Measurements from ENCODE around the gene LENEP. TPM values are rescaled to one million over a fixed set of nuclear protein-coding genes. Genes with fewer than 3 reads are reported as not detected.

The LENEP gene
- total and polyA plus RNA-seq, 8 donors = 0.29 TPM; not detected in 7

GRCh38 chr1:155013632-155014031 is 20.2 kb downstream of the LENEP start:
- H3K4me1 ChIP-seq = peaks cover 10 to 23% (median 21%) of the 10 kb centered on the region in 3 donors
- no peak overlapping the region for H3K4me3 ChIP-seq
- no peaks in the 10 kb centered on the region for H3K9me3 ChIP-seq
- WGBS, 2 donors = 45 to 47% methylated on average over 8 of the region's 8 CpGs
- FAIRE-seq = no peak
- intact Hi-C loops (cut with DNase I) = loop anchor here in 2 of 3 donors (10.0 kb wide), 1 partner anchor 49 kb away; the partner anchor contains the start of gene PYGO2 (in 2 of the 2)
- H3K36me3 ChIP-seq = peaks cover 0 to 24% (median 9%) of the 10 kb centered on the region in 3 donors
- no peak for ATAC-seq
- TF ChIP-seq, protein P1, sequence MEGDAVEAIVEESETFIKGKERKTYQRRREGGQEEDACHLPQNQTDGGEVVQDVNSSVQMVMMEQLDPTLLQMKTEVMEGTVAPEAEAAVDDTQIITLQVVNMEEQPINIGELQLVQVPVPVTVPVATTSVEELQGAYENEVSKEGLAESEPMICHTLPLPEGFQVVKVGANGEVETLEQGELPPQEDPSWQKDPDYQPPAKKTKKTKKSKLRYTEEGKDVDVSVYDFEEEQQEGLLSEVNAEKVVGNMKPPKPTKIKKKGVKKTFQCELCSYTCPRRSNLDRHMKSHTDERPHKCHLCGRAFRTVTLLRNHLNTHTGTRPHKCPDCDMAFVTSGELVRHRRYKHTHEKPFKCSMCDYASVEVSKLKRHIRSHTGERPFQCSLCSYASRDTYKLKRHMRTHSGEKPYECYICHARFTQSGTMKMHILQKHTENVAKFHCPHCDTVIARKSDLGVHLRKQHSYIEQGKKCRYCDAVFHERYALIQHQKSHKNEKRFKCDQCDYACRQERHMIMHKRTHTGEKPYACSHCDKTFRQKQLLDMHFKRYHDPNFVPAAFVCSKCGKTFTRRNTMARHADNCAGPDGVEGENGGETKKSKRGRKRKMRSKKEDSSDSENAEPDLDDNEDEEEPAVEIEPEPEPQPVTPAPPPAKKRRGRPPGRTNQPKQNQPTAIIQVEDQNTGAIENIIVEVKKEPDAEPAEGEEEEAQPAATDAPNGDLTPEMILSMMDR (IDR thresholded peaks at IDR 0.05) = no peak
- no peak overlapping the region for H3K27ac ChIP-seq
- no peak for DNase-seq
- no peaks in the 10 kb centered on the region for H3K27me3 ChIP-seq

- Histone ChIP-seq H3K36me3 (peaks cover 0 to 24% (median 9%) of the 10 kb centered on the region in 3 donors), H3K27ac (no peak overlapping the region), H3K4me3 (no peak overlapping the region), H3K9me3 (no peaks in the 10 kb centered on the region), H3K4me1 (peaks cover 10 to 20% (median 18%) of the 10 kb centered on the region in 3 donors), H3K27me3 (no peaks in the 10 kb centered on the region)
- TF ChIP-seq, protein P1 (IDR thresholded peaks at IDR 0.05) = no peak
- FAIRE-seq (no peak), DNase-seq (peak in 1 of 6 donors; percentile 66), ATAC-seq (no peak)
- intact Hi-C loops (cut with DNase I) = loop anchor here in 2 of 3 donors (10.0 kb wide), 1 partner anchor 50 kb away; the partner anchor contains the start of gene PYGO2 (in 2 of the 2)
- WGBS, 2 donors = 90% methylated on average over 29 to 31 of the region's 31 CpGs
Observed at GRCh38 chr1:155014709-155015508, 21.5 kb downstream of the LENEP start.

DNA sequence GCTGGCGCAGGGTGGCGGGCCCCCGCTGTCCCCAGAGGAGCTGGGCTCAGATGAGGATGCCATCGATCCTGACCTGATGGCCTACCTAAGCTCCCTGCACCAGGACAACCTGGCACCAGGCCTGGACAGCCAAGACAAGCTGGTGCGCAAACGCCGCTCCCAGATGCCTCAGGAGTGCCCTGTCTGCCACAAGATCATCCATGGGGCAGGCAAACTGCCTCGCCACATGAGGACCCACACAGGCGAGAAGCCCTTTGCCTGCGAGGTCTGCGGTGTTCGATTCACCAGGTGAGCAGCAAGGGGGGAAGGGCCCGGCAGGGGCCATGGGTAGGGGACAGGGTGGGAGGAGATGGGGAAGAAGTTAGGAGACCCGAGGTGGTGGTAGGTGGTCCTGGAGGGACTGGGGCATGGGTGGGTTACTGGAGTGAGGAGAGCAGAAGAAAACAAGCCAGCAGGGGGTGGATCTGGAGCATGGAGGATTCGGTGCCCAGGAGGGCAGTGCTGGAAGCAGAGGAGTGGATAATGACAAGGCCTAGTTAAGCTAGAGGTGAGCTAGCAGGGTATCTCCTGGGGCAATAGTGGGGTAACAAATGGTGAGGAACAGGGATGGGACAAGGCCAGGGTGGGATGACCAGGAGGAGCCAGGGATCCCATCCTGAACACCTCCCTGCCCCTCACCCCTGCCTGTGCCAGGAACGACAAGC is 22.3 kb downstream of the LENEP start:
- DNase-seq (peak in 1 of 6 donors; percentile 70), ATAC-seq (no peak), FAIRE-seq (no peak)
- TF ChIP-seq, protein P1 (IDR thresholded peaks at IDR 0.05) = no peak
- peaks cover 0 to 24% (median 9%) of the 10 kb centered on the region in 3 donors for H3K36me3 ChIP-seq
- intact Hi-C loops (cut with DNase I) = loop anchor here in 2 of 3 donors (10.0 kb wide), 1 partner anchor 51 kb away; the partner anchor contains the start of gene PYGO2 (in 2 of the 2)
- WGBS, 2 donors = 83 to 87% methylated on average over 16 of the region's 16 CpGs
- no peaks in the 10 kb centered on the region for H3K9me3 ChIP-seq
- H3K27ac ChIP-seq = no peak overlapping the region
- H3K27me3 ChIP-seq = no peaks in the 10 kb centered on the region
- peaks cover 10 to 20% (median 18%) of the 10 kb centered on the region in 3 donors for H3K4me1 ChIP-seq
- H3K4me3 ChIP-seq = no peak overlapping the region

- H3K4me3 ChIP-seq = no peak overlapping the region
- ATAC-seq (no peak), DNase-seq (peak in 1 of 6 donors; percentile 69), FAIRE-seq (no peak)
- peaks cover 0 to 24% (median 9%) of the 10 kb centered on the region in 3 donors for H3K36me3 ChIP-seq
- no peaks in the 10 kb centered on the region for H3K9me3 ChIP-seq
- peak overlapping the region in 2 of 4 donors; percentile 39 to 72 for H3K27ac ChIP-seq
- WGBS, 2 donors = 81 to 88% methylated on average over 25 to 26 of the region's 26 CpGs
- intact Hi-C loops (cut with DNase I) = loop anchor here in 2 of 3 donors (10.0 kb wide), 1 partner anchor 52 kb away; the partner anchor contains the start of gene PYGO2 (in 2 of the 2)
- TF ChIP-seq, protein P1 (IDR thresholded peaks at IDR 0.05) = no peak
- peaks cover 9 to 15% (median 14%) of the 10 kb centered on the region in 3 donors for H3K4me1 ChIP-seq
- no peaks in the 10 kb centered on the region for H3K27me3 ChIP-seq
Observed at GRCh38 chr1:155016231-155016831, 22.9 kb downstream of the LENEP start.

Measured in pancreas (tissue), 10 donors.